ENCODE data around the gene MTG2. TPM values are rescaled to one million over a fixed set of nuclear protein-coding genes. Genes with fewer than 3 reads are reported as not detected.

MTG2 gene
- total RNA-seq, 2 donors from 2014 or later, result 19.8 to 23.8 TPM

DNA sequence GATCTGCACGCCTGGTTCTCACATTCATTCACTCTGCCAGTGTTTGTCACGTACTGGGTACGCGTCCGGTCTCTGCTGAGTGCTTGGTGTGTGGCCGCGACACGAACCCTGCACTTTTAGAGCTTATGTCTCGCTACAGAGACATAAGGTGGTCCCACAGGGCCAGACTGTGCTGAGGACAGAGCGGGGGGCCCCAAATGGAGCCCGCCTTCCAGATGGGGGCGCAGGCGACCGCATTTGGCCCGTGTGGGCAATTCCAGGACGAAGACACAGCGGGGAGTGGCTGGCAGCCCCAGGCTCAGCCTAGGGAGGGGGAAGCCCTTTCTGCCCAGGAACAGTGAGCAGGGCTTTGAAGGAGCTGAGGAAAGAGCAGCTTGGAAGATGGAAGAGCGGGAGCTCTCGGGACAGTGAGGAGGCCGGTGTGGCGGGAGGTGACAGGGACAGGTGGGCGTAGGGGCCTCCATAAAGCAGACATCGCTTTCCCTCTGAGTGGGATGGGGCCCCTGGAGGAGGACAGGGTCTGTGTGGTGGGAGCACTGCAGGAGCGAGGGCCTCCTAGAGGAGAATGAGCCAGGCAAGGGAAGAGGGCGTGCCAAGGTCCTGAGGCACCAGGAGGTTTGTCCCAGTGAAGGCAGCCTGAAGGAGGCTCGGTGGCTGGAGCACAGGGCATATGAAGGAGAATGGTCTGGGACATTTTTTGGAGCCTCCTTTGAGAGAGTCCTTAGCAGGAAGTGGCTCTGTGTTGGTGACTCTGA is 7.8 kb upstream of the MTG2 start:
- no peak for DNase-seq (ENCODE audit: low spot score)
- intact Hi-C loops (cut with DNase I), result loop anchor here in 1 of 2 donors (5.0 kb wide), 1 partner anchor 1648 kb away; no protein-coding TSS in a partner anchor

DNA sequence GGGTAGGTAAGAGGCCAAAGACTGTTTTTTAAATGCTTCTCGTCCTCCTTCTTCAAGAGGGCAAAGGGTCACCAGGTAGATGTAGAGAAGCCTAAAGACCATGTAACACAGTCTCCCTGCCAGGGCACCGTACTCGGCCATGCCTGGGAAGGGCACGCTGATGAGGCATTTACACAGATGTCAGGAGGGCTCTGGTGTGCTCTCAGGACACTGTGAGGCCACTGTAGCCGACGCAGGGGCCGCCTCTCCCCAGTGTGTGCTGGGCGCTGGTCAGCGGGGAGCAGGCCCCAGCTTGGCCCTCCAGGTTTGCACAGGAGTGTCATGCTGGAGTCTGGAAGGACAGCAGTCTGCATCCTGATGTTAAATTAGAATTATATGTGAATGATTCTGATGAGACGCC is 7.1 kb upstream of the MTG2 start:
- intact Hi-C loops (cut with DNase I), result loop anchor here in 1 of 2 donors (5.0 kb wide), 1 partner anchor 1648 kb away; no protein-coding TSS in a partner anchor
- DNase-seq (ENCODE audit: low spot score), result no peak

DNA sequence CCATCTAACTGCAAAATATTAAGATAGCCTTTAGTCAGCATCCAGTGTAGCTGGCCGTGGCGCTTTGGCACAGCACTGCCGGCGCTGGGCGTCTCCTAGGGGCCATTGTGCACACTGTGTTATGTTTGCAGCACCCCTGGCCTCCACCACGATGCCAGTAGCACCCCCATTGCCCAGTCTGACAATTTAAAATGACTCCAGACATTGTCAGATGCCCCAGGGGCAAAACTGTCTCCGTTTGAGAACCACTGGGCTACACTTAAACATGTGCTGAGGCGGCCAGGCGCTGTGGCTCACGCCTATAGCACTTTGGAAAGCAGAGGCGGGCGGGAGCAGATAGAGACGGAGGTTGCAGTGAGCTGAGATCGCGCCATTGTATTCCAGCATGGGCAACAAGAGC is 6.0 kb upstream of the MTG2 start:
- DNase-seq (ENCODE audit: low spot score), result no peak
- intact Hi-C loops (cut with DNase I), result loop anchor here in 1 of 2 donors (5.0 kb wide), 1 partner anchor 1650 kb away; no protein-coding TSS in a partner anchor

DNA sequence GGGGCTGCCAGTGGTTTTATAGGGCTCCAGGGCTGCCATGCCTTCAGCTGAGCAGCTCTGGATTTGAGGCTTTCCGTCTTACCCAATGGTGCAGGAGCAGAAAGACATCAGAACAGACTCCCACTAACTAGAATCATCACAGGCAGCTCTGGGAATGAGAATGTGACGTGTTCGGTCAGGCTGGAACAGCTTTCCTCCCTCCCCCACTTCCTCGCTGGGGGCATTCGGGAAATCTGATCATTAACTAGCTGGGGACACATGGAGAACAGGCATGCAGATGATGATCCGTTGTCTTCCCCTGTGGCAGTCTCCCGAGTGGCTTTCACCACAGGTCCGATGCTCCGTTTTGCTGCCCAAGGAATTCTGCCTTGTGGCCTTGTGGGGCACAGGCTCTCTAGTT is 5.5 kb upstream of the MTG2 start:
- no peak for DNase-seq (ENCODE audit: low spot score)
- intact Hi-C loops (cut with DNase I), result loop anchor here in 1 of 2 donors (5.0 kb wide), 1 partner anchor 1650 kb away; no protein-coding TSS in a partner anchor

DNA sequence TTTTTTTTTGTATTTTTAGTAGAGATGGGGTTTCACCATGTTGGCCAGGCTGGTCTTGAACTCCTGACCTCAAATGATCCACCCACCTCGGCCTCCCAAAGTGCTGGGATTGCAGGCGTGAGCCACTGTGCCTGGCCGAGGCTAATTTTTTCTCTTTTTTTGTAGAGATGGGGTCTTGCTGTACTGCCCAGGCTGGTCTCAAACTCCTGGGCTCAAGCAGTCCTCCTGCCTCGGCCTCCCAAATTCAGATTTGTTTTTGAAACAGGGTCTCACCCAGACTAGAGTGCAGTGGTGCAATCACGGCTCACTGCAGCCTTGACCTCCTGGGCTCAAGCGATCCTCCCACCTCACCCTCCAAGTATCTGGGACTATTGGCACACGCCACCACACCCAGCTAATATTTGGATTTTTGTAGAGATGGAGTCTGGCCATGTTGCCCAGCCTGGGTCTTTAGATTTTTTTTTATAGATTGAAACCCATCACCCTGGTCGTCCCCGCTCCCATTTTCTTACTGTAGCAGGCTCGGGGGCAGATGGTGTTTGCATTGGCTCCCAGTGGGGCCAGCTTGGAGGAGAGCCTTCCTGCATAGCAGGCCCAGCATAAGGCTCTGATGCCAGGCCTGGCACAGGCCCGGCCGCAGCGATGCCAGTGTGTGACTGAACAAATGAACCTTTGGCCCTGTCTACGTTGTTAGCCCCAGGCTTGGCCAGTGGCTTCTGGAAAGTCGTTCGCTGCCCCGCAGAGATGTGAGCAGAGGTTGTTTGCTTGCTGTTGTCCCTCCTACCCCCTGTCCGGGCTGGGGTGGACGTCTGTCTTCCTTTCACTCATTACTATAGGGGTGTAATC is 4.3 kb upstream of the MTG2 start:
- intact Hi-C loops (cut with DNase I), result loop anchor here in 1 of 2 donors (5.0 kb wide), 1 partner anchor 1651 kb away; no protein-coding TSS in a partner anchor
- DNase-seq (ENCODE audit: low spot score), result no peak

DNA sequence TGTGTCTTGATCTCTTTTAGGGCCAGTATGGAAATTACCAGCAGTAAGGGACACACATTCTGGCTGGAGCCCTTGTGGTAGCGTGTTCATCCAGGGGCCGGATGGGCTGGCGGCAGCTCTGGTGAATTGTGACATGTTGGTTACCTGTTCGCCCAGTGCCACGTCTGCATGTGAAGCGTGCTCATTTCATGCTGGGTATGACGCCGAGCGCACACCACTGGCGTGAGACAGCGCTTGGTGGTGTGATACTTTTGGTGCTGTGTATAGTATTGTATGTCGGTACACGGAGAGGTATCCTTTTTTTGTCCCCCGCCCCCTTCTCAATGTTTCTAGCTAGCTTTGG is 3.7 kb upstream of the MTG2 start:
- intact Hi-C loops (cut with DNase I), result loop anchor here in 1 of 2 donors (5.0 kb wide), 1 partner anchor 1652 kb away; no protein-coding TSS in a partner anchor
- no peak for DNase-seq (ENCODE audit: low spot score)

DNA sequence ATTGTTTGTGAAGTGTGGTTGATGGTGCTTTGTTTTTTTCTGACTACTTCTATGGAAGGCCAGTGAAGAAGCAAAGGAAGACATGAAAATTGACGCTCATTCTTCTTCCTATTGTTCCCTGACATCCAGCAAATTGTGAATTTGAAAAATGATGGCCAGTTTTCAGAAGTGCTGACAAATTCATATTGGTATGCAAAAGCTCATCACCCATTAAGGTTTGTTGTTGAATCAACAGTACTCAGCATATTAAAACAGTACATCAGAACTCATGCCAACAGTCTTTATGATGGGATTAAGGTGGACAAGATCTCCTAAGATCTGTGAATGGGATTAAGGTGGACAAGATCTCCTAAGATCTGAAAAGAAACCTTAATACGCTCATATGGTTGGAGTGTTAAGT is 1.0 kb upstream of the MTG2 start:
- no peak for DNase-seq (ENCODE audit: low spot score)
- intact Hi-C loops (cut with DNase I), result loop anchor here (5.0 kb wide), 2 partner anchors 205 to 1875 kb away; partner anchors contain the start of gene RPS21 (in 1 of the 2)

DNA sequence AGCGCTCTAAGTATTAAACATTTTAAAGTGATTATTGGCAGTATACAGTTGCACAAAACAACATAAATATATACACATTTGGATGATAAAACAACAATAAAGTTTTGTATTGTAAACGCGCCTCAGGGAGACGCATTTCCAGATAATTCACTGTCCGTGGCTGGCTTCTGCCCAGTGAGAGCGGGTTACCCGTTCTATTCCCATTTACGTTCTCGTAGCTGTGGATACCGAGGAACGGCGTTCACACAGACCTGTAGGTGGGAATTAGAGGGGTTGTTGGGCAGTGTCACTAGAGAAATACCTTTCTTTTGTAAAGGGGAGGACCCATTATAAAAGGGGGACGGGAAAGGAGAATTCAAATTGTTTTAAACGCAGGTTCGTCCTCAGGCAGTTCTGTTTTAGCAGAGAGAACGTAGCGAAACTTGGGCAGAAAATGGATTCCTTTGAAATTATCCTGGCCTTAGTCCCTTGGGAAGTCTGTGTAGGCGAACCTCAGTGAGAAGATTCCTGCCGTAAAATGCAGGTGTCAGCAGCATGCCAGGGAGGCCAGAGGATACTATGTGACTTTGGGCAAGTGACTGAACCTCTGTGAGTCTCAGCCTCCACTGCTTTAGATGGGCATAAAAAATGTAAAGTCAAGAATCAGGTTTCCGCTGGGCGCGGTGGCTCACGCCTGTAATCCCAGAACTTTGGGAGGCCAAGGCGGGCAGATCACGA is 756 bp downstream of the MTG2 start:
- DNase-seq (ENCODE audit: low spot score), result no peak
- intact Hi-C loops (cut with DNase I), result loop anchor here (5.0 kb wide), 2 partner anchors 204 to 1874 kb away; partner anchors contain the start of gene RPS21 (in 1 of the 2)

DNA sequence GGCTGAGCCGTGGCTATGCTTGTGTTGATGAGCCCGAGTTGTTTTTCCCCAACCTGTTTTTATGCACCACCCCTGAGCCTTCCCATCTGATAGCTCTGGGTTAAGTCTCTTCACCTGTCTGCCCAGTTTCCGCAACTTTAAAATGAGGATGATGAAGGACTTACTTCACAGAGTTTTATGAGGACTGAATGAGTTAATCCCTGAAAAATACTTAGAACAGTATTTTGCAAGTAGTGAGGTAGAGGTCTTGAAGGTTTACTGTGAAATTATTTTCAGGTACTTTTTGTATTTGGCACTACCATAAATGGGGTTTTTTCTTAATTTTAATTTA is 3.2 kb downstream of the MTG2 start:
- DNase-seq (ENCODE audit: low spot score), result no peak
- intact Hi-C loops (cut with DNase I), result no loop called here

DNA sequence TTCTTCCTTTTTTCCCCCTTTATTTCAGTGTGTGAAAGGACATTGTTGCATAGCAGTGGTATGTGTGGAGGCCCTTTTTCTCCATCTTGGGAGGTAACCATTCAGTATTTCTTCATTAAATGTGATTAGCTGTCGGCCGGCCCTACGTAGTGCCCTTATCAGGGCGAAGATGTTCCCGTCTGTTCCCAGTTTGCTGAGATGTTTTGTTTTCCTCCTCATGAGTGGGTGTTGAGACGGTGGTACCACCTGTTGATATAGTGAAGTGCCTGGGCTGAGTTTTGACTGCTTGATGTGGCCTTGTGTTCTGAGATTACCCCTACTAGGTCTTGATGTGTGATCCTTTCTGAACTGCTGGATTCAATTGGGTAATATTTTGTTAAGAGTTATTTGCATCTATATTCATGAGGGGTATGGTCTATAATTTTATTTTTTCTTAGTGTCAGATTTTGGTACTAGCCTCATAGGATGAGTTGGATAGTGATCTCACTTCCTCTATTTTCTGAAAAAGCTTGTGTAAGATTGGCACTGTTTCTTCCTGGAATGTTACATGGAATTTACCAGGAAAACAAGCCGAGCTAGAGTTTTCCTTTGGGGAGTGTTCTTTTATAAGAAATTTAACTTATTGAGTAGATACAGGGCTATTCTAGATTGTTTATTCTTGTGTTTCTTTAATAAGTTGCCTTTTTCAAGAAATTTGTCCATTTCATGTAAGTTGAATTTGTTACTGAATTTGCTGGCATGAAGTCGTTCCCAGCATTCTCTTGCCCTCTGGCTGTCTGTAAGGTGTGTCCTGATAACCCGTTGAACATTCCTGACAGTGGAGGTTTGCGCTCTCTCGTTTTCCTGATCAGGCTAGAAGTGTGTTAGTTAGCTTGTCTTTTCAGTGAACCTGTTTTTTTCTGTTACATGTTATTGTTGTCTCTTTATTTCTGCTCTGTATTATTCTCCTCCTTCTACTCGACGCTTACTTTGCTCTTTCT is 4.3 kb downstream of the MTG2 start:
- no peak for DNase-seq (ENCODE audit: low spot score)
- intact Hi-C loops (cut with DNase I), result no loop called here

DNA sequence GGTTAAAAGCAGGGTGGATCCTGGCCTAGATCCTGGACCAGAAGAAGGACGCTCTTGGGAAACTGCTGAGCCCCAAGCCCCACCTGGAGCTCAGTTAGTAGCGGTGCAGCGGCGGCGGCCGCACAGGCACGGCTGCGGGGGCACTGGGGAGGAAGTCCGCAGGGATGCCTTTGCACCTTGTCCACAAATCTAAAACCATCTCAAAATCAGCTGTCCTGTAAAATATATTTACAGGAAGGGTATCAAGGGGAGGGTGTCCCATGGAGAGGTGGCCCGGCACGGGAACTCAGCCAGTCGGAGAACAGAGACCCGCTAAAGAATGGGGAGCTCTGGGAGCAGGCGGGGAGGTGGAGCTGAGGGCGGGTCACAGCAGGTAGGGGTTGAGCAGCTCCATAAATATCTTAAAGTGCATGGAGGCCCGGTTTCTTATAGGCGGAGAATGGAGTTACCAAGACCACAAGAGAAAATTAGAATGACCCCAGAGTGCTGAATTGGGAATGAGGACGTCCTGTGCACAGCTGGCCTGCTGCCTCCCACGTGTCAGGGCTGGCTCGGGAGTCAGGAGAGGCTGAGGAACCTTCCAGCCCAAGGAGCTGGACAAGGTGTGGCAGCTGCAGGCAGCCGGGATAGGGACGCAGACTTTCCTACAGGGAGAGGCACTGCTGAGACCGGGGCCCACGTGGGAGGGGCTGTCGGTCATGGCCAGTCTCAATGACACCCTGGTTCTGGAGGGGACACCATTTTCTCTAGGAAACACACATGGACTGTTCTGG is 8.0 kb downstream of the MTG2 start:
- DNase-seq (ENCODE audit: low spot score), result peak; percentile 66
- intact Hi-C loops (cut with DNase I), result no loop called here

DNA sequence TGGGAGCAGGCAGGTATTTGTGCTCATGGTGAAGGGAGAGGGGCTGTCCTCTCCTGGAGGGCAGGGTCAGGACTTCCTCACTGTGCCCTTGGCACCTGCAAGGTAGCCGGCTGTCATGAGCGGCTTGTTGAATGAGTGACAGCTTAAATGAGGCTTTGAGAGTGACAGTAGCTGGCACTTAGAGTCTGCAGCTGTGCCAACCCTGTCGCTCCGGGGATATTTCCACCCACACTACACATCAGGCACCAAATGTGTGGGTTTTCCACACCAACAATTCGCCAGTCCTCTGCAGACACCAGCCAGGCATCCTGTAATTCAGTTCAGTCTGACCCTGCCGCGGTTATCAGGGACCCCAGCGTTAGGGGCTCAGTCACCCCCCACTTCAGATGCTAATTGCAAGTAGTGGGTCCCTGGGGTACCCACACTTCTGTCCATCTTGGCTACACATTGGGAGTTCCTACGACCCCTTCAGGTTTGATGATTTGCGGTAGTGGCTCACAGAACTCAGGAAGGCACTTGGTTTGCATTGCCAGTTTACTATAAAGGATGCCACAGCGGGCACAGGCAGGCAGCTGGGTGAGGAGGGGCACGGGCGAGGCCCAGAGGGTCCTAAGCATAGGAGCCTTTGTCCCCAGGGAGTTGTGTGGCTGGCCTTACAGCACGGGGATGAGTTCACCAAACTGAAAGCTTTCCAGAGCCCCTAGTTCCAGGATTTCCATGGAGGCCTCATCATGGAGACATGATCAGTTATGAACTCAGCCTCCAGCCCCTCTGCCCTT is 9.1 kb downstream of the MTG2 start:
- intact Hi-C loops (cut with DNase I), result no loop called here
- DNase-seq (ENCODE audit: low spot score), result peak; percentile 57

DNA sequence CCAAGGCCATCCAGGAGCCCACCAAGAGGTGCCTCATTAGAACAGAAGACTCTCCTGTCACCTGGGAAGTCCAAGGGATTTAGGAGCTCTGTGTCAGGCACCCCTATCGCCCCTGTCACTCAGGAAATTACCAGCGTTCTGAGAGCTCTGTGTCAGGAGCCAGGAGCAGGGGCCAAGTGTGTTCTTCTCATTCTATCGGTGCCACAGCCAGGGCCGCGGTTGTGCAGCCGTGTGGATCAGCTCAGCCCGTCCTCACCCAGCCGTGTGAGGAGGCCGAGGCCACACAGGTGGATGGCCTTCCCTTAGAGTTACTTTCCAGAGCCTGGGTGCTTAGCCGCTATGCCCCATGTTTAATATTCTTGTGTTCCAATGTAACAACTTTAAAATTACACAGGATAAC is 9.8 kb downstream of the MTG2 start:
- intact Hi-C loops (cut with DNase I), result no loop called here
- DNase-seq (ENCODE audit: low spot score), result peak; percentile 56

DNA sequence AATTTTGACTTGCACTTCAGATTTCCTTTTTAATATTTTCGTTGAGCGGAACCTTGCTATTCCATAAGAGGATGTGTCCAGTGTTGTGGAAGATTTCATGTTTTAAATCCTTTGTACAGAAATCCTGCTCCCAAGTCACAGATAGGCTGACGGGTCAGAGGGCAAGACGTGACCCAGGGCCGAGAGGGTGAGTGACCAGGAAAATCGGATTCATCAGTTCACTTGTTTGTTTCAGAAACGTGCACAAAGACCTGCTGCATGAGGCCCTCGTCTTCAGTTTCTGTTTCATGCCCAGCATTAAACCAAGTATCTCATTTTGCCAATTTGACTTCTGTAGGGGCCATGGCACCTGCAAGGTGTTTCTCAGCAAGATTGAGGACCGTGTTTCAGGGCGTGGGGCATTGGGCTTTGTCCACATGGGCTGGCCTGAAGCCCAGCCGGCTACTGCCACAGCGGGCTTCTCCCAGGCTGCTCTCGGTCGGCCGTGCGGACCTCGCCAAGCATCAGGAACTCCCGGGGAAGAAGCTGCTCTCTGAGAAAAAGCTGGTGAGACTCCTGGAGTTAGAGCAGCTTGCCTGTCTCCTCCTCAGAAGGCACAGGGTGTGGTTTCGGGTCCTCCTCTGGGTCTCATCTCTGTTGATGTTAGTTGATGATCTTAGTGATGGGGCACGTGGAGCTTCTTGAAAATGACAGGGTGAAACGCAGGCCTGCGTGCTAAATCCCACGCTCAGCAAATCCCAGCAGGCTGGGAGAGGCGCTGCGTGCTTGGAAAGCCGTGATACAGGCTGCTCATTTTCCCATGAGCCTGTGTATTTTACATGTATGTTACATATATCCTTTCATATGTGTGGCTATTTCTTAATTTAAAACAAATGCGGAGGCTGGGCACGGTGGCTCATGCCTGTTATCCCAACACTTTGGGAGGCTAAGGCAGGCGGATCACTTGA is 10.5 kb downstream of the MTG2 start:
- peak; percentile 52 for DNase-seq (ENCODE audit: low spot score)
- intact Hi-C loops (cut with DNase I), result no loop called here

DNA sequence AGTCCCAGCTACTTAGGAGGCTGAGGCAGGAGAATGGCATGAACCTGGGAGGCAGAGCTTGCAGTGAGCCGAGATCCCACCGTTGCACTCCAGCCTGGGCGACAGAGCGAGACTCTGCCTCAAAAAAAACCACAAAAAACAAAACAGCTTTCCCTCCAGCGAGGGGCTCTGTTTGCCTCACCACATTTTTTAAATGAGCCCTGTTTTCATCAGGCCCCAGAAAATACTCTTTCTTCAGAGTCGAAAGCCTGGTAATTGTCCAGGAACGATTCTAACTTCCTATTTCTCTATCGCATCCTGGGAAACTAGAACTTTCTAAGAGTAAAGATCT is 12.2 kb downstream of the MTG2 start:
- intact Hi-C loops (cut with DNase I), result no loop called here
- no peak for DNase-seq (ENCODE audit: low spot score)

DNA sequence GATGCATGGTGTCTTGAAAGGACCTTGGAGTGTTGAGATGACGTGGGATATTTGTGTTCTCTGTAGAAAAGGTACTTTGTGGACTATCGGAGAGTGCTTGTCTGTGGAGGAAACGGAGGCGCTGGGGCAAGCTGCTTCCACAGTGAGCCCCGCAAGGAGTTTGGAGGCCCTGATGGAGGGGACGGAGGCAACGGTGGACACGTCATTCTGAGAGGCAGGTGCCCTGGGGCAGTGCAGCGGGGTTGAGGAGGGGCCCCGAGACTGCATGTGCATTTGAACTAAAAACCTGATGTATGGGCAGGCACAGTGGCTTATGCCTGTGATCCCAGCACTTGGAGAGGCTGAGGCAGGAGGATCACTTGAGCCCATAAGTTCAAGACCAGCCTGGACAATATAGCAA is 12.9 kb downstream of the MTG2 start:
- DNase-seq (ENCODE audit: low spot score), result peak; percentile 37
- intact Hi-C loops (cut with DNase I), result no loop called here

All from posterior vena cava (tissue), 2 donors.